ENCODE data around the gene FAM174A.

GRCh38 chr5:100576217-100576751, 41.1 kb downstream of the FAM174A start:
- TF ChIP-seq CTCF (conservative IDR thresholded peaks at IDR 0.05; ENCODE audit: low read depth, low read length) (no peak), RAD21 (IDR thresholded peaks at IDR 0.05; ENCODE audit: low read length) (no peak), POLR2A (IDR thresholded peaks at IDR 0.05; ENCODE audit: low read depth, low read length) (no peak), RFX5 (IDR thresholded peaks at IDR 0.05; ENCODE audit: low read depth, low read length) (no peak)
